Mucosa of stomach (tissue), 1 donor: ENCODE results near the gene ENDOV.

Experiments used
- H3K27me3 ChIP-seq: one replicate; pipeline ENCODE4 v1.7.0; 2013; ENCODE audit warnings: mild to moderate bottlenecking, low read length; ENCODE audit not compliant: control insufficient read depth, insufficient read depth
- H3K36me3 ChIP-seq: one replicate; pipeline ENCODE4 v1.7.0; 2013; ENCODE audit warnings: low read length; ENCODE audit not compliant: control insufficient read depth, insufficient read depth
- H3K4me1 ChIP-seq: one replicate; pipeline ENCODE4 v1.7.0; 2013; ENCODE audit warnings: mild to moderate bottlenecking, low read length; ENCODE audit not compliant: control insufficient read depth, insufficient read depth
- H3K4me3 ChIP-seq: one replicate; pipeline ENCODE4 v1.7.0; 2013; ENCODE audit warnings: low read length
- H3K9ac ChIP-seq: one replicate; pipeline ENCODE4 v1.7.0; 2013; ENCODE audit warnings: mild to moderate bottlenecking, low read length, moderate library complexity
- H3K9me3 ChIP-seq: one replicate; pipeline ENCODE4 v1.7.0; 2013; ENCODE audit warnings: mild to moderate bottlenecking, low read length, moderate library complexity; ENCODE audit not compliant: control insufficient read depth
- donor health status: Pancreatic carcinoma.

Gene ENDOV

DNA sequence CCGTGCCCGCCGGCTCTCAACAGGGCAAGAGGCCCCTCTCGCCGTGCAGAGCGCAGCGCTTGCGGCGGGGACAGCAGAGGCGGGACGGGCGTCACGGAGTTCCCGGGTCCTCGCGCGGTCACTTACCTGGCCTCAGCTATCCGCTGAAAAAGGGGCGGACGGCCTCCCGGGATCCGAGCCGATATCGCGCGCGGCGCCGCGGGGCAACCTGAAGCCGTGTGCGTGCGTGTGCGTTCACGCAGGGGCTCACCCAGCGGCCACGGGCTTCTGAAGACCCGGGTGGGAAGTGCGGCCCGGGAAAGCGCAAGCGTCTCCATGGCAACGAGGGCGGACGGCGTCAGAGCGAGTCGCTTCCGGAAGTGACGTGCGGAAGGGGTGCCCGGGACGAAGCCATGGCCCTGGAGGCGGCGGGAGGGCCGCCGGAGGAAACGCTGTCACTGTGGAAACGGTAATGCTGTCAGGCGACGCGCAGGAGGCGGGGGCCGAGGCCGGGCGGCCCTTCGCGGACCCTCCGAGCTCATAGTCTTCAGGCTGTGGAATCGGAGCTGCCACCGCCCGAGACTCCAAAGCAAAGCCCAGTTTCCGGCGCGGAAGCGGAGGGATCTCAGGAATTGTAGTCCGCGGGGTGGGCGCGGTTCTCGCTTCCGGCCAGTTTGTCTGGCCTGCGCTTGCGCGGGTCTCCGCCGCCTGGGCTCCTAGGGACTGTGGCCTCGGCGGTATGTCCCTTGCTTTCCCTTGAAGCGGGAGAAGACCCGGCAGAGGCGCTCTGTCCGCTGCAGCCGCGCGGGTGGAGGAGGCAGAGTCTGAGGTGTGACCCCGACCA is at the start of gene ENDOV:
Gene ENDOV (plus strand): TSS at position 365 of the 823 bp plus-strand sequence. CDS start 28 bp downstream, at position 393.
- no peaks in the 10 kb centered on the region for H3K9me3 ChIP-seq
- peak within 1 kb of the TSS; percentile 97 for H3K4me3 ChIP-seq
- peak within 1 kb of the TSS; percentile 93 for H3K9ac ChIP-seq
- H3K4me1 ChIP-seq: peaks cover 19% of the 10 kb centered on the region
- H3K27me3 ChIP-seq: no peaks in the 10 kb centered on the region
- no peaks in the 10 kb centered on the region for H3K36me3 ChIP-seq

DNA sequence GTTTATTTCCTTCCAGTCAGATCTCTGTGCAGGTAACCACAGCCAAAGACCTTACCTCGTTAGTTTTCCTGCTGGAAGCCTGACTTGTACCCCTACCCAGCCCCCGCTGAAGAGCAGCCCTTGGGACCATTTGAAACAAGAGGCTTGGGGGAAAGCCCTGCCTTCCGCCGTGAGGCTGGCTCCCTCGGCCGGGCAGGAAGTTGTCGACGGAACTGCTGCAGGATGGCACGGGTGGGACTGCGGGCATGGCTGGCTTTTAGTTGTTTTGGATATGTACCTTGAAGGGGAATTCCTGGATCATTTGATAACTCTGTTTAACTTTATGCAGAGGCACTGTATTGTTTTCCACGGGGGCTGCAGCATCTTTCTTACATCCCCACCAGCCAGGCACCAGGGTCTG is 49.0 kb upstream of the ENDOV start:
- Histone ChIP-seq H3K4me3 (no peak overlapping the region), H3K4me1 (no peaks in the 10 kb centered on the region), H3K9me3 (no peaks in the 10 kb centered on the region), H3K36me3 (peaks cover 38% of the 10 kb centered on the region), H3K27me3 (no peaks in the 10 kb centered on the region), H3K9ac (no peak overlapping the region)

DNA sequence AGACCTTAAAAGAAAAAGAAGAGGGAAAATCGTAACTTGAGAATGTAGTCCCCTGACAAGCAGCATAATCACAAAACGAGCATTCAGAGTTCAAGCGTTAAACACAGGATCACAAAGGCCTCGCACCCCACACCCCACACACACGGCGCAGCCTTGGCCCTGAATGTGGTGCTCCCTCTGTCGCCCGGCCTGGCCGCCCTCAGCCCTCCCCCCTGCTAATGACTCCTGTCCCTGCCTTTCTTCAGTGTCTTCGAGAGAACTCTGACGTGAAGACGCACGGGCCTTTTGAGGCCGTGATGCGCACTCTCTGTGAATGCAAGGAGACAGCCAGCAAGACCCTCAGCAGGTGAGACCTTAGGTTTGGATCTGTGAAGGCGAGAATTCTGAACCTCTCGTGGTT is 47.5 kb upstream of the ENDOV start:
- H3K9me3 ChIP-seq: no peaks in the 10 kb centered on the region
- H3K27me3 ChIP-seq: no peaks in the 10 kb centered on the region
- peaks cover 39% of the 10 kb centered on the region for H3K36me3 ChIP-seq
- no peaks in the 10 kb centered on the region for H3K4me1 ChIP-seq
- no peak overlapping the region for H3K4me3 ChIP-seq
- H3K9ac ChIP-seq: no peak overlapping the region

DNA sequence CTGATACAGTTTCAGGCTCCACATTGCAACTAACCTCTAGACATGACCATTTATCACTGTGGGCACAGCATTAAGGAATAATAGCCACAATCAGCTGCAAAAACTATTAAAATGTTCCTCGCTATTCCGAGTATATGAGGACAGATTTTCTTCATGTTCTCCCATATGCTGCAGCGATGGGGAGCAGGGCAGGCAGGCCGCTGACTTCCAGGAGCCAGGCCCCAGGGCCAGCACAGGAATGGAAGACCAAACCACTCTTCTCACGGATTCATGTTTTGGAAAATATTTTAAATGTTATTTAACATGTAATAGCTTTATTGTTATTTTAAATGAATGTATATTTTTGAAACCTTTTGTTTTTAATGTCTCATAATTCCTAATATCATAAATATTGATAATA is 43.8 kb upstream of the ENDOV start:
- Histone ChIP-seq H3K4me3 (no peak overlapping the region), H3K36me3 (peaks cover 13% of the 10 kb centered on the region)

DNA sequence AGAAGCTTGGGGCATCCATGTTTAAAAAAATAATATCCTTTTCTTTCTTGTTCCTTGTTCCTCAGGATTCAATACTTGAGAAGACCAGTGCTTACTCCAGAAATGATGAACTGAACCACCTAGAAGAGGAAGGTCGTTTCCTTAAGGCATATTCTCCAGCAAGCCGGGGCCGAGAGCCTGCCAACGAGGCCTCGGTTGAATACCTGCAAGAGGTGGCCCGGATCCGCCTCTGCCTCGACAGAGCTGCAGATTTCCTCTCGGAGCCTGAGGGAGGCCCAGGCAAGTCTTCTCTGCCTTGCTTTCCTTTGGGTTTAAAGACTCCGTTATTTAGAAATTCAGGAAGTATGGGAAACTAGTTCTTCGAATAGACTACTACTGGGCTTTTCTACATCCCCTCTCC is 42.5 kb upstream of the ENDOV start:
- Histone ChIP-seq H3K27me3 (no peaks in the 10 kb centered on the region), H3K9ac (no peak overlapping the region), H3K4me1 (no peaks in the 10 kb centered on the region), H3K4me3 (no peak overlapping the region), H3K36me3 (peaks cover 15% of the 10 kb centered on the region), H3K9me3 (no peaks in the 10 kb centered on the region)

More for the DNA sequence above, 43.8 kb upstream of the ENDOV start:
- Histone ChIP-seq H3K4me1 (no peaks in the 10 kb centered on the region), H3K27me3 (no peaks in the 10 kb centered on the region), H3K9ac (no peak overlapping the region), H3K9me3 (no peaks in the 10 kb centered on the region)

DNA sequence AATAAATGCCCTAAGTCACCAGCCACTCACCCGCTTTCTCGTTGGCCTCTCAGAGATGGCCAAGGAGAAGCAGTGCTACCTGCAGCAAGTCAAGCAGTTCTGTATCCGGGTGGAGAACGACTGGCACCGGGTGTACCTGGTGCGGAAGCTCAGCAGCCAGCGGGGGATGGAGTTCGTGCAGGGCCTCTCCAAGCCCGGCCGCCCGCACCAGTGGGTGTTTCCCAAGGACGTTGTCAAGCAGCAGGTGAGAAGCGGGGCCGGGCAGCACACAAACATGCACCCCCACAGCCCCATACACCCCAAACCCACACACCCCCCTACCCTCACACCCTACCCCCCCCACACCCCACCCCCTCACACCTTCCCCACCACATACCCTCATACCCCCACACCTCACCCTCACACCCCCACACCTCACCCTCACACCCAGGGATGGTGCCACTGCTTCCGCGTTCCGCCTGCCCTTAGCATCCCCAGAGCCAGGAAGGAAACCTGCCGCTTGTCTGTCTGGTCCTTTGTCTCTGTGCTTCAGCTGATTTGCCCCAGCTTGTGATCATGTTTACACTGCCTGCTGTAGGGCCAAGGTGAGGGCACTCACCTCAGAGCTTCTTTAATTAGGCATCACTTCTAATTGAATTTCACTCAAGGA is 41.9 kb upstream of the ENDOV start:
- no peak overlapping the region for H3K4me3 ChIP-seq
- no peaks in the 10 kb centered on the region for H3K27me3 ChIP-seq
- no peaks in the 10 kb centered on the region for H3K4me1 ChIP-seq
- no peak overlapping the region for H3K9ac ChIP-seq
- H3K9me3 ChIP-seq: no peaks in the 10 kb centered on the region
- H3K36me3 ChIP-seq: peaks cover 17% of the 10 kb centered on the region

DNA sequence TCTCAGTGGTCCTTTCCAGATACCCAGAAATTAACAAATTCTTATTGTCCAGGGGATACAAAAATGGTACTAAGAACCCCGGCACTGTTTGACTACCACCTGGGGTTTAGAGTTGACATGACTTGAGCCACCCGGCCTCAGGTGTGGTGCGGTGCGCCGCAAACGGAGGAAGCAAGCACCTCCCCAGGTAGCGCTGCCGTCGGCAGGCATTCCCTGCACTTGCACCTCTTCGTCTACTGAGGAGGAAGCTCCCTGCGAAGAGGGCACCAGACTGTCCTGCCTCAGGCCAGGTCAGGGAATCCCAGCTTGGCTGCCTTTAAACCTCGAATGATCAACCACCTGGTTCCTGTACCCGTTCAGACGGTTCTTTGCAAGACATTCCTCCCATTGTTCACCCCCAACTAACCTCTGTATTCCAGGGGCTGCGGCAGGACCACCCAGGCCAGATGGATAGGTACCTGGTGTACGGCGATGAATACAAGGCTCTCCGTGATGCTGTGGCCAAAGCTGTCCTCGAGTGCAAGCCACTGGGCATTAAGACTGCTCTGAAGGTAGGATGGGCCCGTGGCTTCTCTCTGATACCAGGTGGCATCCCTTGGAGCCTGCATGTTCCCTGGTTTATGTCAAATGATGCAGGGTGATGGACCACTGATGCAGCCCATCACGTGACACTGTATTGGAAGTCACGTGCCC is 40.8 kb upstream of the ENDOV start:
- H3K4me1 ChIP-seq: no peaks in the 10 kb centered on the region
- no peak overlapping the region for H3K4me3 ChIP-seq
- H3K9me3 ChIP-seq: no peaks in the 10 kb centered on the region
- no peaks in the 10 kb centered on the region for H3K27me3 ChIP-seq
- H3K9ac ChIP-seq: no peak overlapping the region
- peaks cover 21% of the 10 kb centered on the region for H3K36me3 ChIP-seq

DNA sequence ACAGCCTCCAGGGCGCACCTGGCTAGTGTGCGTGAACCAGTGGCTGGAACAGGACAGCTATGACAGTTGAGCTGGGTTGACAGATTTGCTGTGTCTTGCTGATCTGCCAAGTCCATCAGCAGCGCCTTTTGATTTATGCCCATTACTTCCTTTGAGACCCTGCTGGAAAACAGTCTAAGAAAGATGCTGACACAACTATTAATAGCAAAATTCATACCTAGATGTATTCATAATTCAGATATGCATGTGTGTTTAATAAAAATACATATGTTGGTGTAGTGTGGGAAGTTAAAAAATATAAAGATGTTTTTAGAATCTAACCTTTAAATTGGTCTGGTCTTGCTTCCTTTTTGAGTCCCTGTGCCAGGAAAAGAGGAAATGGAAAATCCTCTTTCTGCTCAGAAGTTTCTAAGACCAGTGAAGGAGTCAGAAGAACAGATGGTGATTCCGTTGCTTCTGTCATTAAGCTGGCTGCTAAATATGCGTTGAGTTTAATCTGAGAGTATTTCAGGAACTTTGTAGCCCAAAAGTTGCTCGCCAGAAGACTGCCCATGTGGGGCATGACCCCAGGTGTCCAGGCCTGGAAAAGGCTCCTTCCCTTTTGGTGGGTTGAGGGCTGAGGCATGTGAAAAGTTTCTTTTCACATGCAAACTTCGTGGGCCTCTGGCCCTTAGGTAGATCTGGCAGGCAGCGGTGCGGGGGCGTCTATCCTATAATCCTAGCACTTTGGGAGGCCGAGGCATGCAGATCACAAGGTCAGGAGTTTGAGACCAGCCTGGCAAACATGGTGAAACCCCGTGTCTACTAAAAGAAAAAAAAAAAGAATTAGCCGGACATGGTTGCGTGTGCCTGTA is 40.0 kb upstream of the ENDOV start:
- H3K4me1 ChIP-seq: no peaks in the 10 kb centered on the region
- no peak overlapping the region for H3K4me3 ChIP-seq
- H3K36me3 ChIP-seq: peaks cover 21% of the 10 kb centered on the region
- H3K9me3 ChIP-seq: no peaks in the 10 kb centered on the region
- no peaks in the 10 kb centered on the region for H3K27me3 ChIP-seq
- H3K9ac ChIP-seq: no peak overlapping the region

DNA sequence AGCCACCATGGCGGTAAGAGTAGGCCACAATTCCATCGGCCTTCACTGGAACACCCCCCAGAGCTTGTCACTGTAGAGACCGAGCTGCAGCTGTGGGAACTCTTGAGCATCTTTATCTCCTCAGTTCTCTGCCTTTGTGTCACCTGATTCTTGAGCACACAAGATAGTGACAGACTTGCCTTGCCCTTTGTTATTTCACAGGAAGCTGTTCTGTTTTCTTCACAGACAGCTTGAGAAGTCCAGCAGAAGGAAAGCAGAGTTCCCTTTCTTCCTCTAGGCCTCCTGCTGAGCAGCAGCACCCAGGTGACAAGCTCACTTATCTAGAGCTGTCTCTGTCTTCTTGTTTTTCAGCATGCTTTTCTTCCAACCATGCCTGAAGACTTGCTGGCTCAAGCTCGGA is 38.4 kb upstream of the ENDOV start:
- no peak overlapping the region for H3K4me3 ChIP-seq
- H3K4me1 ChIP-seq: no peaks in the 10 kb centered on the region
- H3K9ac ChIP-seq: no peak overlapping the region
- no peaks in the 10 kb centered on the region for H3K9me3 ChIP-seq
- no peaks in the 10 kb centered on the region for H3K27me3 ChIP-seq
- H3K36me3 ChIP-seq: peaks cover 30% of the 10 kb centered on the region

DNA sequence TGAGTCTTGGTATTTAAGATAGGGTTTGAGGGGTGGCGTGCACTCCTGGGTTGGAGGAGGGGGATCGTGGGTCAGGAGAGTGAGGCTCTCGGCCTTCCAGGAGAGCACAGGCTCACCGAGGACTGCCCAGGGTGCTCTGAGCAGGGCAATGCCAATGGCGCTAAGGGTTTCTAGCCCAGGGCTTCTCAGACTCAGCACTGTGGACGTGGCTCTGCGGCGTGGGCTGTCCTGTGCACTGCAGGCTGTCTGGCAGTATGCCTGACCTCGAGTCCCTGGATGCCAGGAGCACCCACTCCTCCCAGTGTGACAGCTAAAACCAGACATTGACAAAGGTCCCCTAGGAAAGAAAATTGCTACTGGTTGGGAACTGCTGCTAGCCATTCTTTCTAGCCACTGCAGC is 37.2 kb upstream of the ENDOV start:
- Histone ChIP-seq H3K36me3 (peaks cover 28% of the 10 kb centered on the region), H3K4me3 (no peak overlapping the region), H3K27me3 (no peaks in the 10 kb centered on the region), H3K9ac (no peak overlapping the region), H3K9me3 (no peaks in the 10 kb centered on the region), H3K4me1 (no peaks in the 10 kb centered on the region)

DNA sequence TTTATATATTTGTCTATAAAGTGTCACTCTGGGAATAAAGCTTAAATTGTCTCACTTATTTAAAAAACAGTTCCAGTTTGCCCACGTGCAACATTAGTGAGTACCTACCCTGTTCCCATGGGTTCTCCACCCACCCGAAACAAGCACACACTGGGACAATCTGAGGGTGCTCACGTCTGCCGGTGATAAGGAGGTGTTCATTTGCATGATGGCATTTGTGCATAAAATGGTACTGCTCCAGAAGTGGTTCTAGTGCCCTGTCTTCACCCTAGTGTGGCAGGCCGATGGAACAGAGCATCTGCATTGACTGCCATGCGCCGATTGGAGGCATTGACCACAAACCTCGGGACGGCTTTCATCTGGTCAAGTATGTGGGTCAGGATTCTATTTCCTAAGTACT is 35.6 kb upstream of the ENDOV start:
- no peaks in the 10 kb centered on the region for H3K4me1 ChIP-seq
- H3K36me3 ChIP-seq: peaks cover 28% of the 10 kb centered on the region
- no peak overlapping the region for H3K4me3 ChIP-seq
- H3K9me3 ChIP-seq: no peaks in the 10 kb centered on the region
- H3K9ac ChIP-seq: no peak overlapping the region
- no peaks in the 10 kb centered on the region for H3K27me3 ChIP-seq
